IPS-NIHi11 (cell line): ENCODE results near the gene PIP4K2C.
A peak's percentile ranks its signal among the peaks of the same experiment; 100 is the strongest.

Experiments used
- DNase-seq: peaks from one replicate; pipeline ENCODE4 v3.0.0; 2012; ENCODE audit warnings: mixed read lengths, low spot score

PIP4K2C gene

GRCh38 chr12:57621497-57622292, 30.7 kb downstream of the PIP4K2C start:
- peak; percentile 91 for DNase-seq

- DNase-seq: no peak
These were observed 31.6 kb downstream of the PIP4K2C start for GRCh38 chr12:57622293-57623245.

GRCh38 chr12:57623385-57623784, 32.4 kb downstream of the PIP4K2C start:
- no peak for DNase-seq

- DNase-seq: no peak
These were observed 32.9 kb downstream of the PIP4K2C start for GRCh38 chr12:57623811-57624390.

- DNase-seq: no peak
These were observed 33.6 kb downstream of the PIP4K2C start for GRCh38 chr12:57624441-57625220.

- DNase-seq: no peak
These were observed 34.5 kb downstream of the PIP4K2C start for GRCh38 chr12:57625261-57626032.

- no peak for DNase-seq
These were observed 35.3 kb downstream of the PIP4K2C start for GRCh38 chr12:57626111-57626920.

GRCh38 chr12:57626921-57627445, 36.0 kb downstream of the PIP4K2C start:
- DNase-seq: no peak

GRCh38 chr12:57627501-57628279, 36.7 kb downstream of the PIP4K2C start:
- peak; percentile 44 for DNase-seq

GRCh38 chr12:57628280-57629191, 37.5 kb downstream of the PIP4K2C start:
- no peak for DNase-seq

- no peak for DNase-seq
These were observed 39.0 kb downstream of the PIP4K2C start for GRCh38 chr12:57629897-57630471.

GRCh38 chr12:57630891-57631433, 40.0 kb downstream of the PIP4K2C start:
- no peak for DNase-seq

GRCh38 chr12:57631566-57632072, 40.6 kb downstream of the PIP4K2C start:
- DNase-seq: no peak

- peak; percentile 57 for DNase-seq
These were observed 41.3 kb downstream of the PIP4K2C start for GRCh38 chr12:57632073-57632957.

GRCh38 chr12:57632958-57633840, 42.2 kb downstream of the PIP4K2C start, which contains the start of gene B4GALNT1:
Gene B4GALNT1 (minus strand): TSS chr12:57633201. CDS start chr12:57632132, 1,069 bp downstream.
- peak; percentile 91 for DNase-seq
